Fibroblast of villous mesenchyme (primary cell): ENCODE measurements around the gene PRKAR2B. TPM values are rescaled to one million over a fixed set of nuclear protein-coding genes. Genes with fewer than 3 reads are reported as not detected.
"Not testable (repeated sequence)": the region's sequence is repeated elsewhere in the genome, so short reads cannot be mapped to it uniquely, and the experiment has no call there.

Source experiments
- DNase-seq: peaks from one replicate; pipeline ENCODE4 v3.0.0-alpha.2; 2010; ENCODE audit warnings: low read depth
- H3K4me3 ChIP-seq: 2 replicates; pipeline ENCODE4 v1.5.1; 2011; ENCODE audit warnings: low read depth, mild to moderate bottlenecking, low read length
- total RNA-seq: library from RNA; depleted of rRNA; stranded (reverse); fragments of >200 nt; gene quantifications from 2 replicates; pipeline ENCODE4 v1.2.3, GENCODE V29; 2012
- TF ChIP-seq, protein P1 (sequence below): IDR thresholded peaks from 2 replicates; pipeline ENCODE4 v1.5.1; 2012; ENCODE audit warnings: low read depth, mild to moderate bottlenecking, low read length; ENCODE audit not compliant: insufficient read depth

The PRKAR2B gene
- total RNA-seq, 1 donor = 3.9 TPM

- DNase-seq = no peak
- TF ChIP-seq, protein P1, sequence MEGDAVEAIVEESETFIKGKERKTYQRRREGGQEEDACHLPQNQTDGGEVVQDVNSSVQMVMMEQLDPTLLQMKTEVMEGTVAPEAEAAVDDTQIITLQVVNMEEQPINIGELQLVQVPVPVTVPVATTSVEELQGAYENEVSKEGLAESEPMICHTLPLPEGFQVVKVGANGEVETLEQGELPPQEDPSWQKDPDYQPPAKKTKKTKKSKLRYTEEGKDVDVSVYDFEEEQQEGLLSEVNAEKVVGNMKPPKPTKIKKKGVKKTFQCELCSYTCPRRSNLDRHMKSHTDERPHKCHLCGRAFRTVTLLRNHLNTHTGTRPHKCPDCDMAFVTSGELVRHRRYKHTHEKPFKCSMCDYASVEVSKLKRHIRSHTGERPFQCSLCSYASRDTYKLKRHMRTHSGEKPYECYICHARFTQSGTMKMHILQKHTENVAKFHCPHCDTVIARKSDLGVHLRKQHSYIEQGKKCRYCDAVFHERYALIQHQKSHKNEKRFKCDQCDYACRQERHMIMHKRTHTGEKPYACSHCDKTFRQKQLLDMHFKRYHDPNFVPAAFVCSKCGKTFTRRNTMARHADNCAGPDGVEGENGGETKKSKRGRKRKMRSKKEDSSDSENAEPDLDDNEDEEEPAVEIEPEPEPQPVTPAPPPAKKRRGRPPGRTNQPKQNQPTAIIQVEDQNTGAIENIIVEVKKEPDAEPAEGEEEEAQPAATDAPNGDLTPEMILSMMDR = no peak
Observed at GRCh38 chr7:107085180-107085579, 40.7 kb downstream of the PRKAR2B start.

GRCh38 chr7:107089627-107090026 lies 45.1 kb downstream of the PRKAR2B start:
- TF ChIP-seq, protein P1 = no peak
- H3K4me3 ChIP-seq = no peak overlapping the region
- DNase-seq = no peak

More at GRCh38 chr7:107085180-107085579, 40.7 kb downstream of the PRKAR2B start:
- H3K4me3 ChIP-seq = no peak overlapping the region

DNA sequence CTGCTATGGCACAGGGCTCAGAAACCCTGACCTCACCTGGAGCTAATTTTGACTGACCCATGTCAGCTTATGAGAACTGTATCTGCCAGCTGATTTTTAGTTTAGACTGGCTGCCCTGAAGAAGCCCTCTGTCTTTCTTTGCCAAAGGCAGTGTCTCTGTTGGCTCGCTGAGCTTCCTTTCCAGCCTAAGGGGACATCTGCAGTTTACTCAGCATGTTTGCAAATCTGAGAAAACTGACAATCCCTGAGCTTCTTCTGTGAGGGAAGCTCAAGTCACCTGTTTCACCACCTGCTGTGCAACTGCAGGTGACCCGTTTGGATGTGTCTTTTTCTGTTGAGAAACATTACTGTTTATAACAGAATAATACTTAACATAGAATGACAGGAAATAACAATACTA lies 46.0 kb downstream of the PRKAR2B start:
- H3K4me3 ChIP-seq = no peak overlapping the region
- TF ChIP-seq, protein P1 = no peak
- DNase-seq = no peak

DNA sequence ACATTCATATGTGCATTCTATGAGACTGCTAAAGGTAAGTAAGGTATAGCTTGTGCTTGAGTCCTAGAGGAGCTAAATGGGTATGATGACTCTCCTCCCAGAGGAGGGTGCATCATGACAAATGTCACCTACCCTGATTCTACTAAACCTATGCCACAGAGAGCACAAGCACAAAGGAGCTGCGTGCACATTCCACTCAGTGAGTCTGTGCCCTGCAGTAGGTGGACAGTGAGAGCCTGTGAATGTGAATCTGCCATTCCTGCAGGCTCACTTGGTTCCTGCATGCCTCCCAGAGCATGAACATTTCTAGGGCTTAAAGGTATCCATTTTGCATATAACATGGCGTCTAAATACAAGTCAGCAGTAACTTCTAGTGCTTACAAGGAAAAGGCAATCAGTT lies 46.8 kb downstream of the PRKAR2B start:
- no peak for DNase-seq
- TF ChIP-seq, protein P1 = no peak
- H3K4me3 ChIP-seq = no peak overlapping the region

DNA sequence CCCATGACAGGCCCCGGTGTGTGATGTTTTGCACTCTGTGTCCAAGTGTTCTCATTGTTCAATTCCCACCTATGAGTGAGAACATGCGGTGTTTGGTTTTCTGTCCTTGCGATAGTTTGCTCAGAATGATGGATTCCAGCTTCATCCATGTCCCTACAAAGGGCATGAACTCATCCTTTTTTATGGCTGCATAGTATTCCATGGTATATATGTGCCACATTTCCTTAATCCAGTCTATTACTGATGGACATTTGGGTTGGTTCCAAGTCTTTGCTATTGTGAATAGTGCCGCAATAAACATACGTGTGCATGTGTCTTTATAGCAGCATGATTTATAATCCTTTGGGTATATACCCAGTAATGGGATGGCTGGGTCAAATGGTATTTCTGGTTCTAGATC lies 49.2 kb downstream of the PRKAR2B start:
- not testable (repeated sequence) for DNase-seq, H3K4me3 ChIP-seq

GRCh38 chr7:107099154-107099553 lies 54.6 kb downstream of the PRKAR2B start:
- H3K4me3 ChIP-seq, DNase-seq: not testable (repeated sequence)

DNA sequence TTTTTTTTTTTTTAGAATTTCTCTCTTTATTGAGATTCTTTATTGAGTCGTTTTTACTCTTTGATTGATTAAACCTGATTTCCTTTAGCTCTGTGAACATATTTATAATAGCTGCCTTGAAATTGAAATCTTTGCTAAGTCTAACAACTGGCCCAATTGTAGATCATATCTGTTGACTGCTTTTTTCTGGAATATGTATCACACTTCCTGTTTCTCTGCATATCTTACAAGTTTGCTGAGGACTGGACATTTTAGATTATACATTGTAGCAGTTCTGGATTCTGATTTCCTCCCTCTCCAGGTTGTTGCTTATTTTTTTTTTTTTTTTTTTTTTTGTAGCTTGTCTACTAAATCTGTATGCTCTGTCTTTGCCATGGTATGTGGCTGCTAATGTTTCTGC lies 56.3 kb downstream of the PRKAR2B start:
- no peak overlapping the region for H3K4me3 ChIP-seq
- TF ChIP-seq, protein P1 = no peak
- DNase-seq = no peak

DNA sequence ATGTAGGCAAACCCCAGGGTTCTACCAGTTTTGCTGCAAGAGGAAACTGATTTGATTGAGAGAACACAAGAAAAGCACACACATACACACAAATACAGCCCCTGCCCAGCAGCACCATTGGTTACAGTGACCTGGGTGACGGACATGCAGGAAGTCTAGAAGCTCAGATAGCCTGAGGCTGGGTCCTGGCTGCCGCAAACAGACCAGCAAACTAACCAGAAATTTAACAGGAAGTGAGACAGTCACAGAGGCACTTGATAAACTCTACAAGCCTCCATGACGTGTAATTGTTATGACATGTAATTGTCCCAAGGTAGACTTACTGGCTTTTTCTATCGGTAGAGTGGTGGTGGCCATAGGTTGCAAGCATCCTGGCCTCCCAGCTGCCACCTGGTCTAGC lies 58.9 kb downstream of the PRKAR2B start:
- TF ChIP-seq, protein P1 = no peak
- H3K4me3 ChIP-seq = no peak overlapping the region
- no peak for DNase-seq
